HG02943 (cell line): Measurements from ENCODE around the gene PI4K2B.
"Not testable (repeated sequence)": the region's sequence is repeated elsewhere in the genome, so short reads cannot be mapped to it uniquely, and the experiment has no call there.

Experiments
- ATAC-seq: cut with Tn5 transposase; IDR thresholded peaks from one replicate; pipeline ENCODE4 v1.9.1; 2021; ENCODE audit warnings: mild to moderate bottlenecking, low read depth, moderate library complexity; ENCODE audit not compliant: unreplicated experiment

Gene PI4K2B

DNA sequence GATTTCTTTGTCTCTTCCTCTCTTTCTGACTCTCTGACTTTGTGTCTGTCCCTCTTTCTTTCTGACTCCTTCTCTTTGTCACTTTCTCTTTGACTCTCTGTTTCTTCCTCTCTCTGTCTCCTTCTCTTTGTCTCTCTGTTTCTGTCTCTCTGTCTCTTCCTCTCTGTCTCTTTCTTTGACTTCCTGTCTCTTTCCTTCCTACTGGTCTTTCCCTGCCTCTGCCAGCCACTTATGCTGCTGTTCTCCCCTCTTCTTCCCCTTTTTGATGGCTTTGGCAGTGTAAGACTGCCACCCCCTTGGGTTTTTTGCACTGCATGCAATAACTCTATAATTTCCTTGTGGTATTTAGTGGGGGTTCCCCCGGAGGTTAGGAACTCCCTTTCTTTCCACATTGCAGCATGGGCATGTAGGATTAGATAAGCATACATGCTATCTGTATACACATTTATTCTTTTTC lies 6.9 kb downstream of the PI4K2B start:
- not testable (repeated sequence) for ATAC-seq

DNA sequence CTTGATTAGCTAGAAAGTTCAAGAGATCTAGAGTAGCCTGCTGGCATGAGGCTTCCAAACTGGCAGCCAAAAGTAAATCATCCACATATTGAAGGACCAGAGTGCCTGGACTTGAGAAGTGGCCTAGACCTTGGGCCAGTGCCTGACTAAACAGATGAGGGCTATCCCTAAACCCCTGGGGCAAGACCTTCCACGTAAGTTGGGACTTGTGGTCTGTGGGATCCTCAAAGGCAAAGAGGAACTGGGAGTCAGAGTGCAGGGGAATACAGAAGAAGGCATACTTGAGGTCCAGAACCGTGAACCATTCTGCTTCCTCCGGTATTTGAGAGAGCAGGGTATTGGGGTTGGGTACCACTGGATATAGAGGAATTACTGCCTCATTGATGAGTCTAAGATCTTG lies 8.4 kb downstream of the PI4K2B start:
- not testable (repeated sequence) for ATAC-seq

DNA sequence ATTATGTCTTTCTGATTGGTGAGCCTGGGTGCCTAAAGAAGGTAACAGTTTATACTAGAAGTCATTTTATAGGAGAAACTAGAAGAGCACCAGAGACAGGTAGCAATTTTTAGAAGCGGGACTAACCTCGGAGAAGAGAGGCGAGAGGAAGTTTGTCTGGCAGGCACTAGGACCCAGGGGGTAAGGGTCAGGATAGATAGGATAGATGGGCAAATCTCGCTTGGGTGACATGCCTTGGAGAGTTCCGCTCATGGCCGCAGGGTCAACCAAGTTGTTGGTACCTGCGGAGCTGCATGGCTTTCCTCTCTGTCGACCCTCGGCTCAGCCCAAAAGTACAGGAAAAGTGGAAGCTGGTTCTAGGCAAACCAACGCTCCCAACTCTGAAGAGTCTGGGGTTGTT lies 11.3 kb downstream of the PI4K2B start:
- no peak for ATAC-seq

DNA sequence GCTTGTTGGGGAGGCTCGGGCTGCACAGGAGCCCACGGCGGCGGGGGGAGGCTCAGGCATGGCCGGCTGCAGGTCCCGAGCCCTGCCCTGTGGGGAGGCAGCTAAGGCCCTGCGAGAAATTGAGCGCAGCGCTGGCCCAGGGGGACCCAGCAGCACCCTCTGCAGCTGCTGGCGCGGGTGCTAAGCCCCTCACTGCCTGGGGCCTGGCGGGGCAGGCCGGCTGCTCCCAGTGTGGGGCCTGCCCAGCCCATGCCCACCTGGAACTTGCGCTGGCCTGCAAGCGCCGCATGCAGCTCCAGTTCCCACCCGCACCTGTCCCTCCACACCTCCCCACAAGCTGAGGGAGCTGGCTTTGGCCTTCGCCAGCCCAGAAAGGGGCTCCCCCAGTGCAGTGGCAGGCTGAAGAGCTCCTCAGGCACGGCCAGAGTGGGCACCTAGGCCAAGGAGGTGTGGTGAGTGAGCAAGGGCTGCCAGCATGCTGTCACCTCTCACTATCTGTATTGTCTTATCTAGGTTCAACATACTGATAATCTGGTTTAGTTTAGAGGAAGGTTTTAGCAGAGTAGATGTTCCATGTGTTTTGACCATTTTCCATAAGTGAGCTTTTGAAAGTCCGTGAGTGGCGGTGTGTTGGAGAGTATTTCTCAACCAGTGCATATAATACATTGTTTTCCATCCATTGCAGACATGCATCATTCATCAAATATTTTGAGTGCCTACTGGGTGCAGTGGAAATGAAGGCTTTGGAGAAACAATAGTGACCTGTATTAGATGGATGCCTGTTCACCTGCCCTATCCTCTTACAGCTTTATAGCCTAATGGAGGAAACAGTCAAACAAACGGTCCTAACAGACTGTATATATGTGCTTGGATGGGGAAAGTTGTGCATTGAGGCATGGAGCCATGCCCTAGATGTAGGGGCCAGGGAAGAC lies 13.1 kb downstream of the PI4K2B start:
- ATAC-seq: no peak

DNA sequence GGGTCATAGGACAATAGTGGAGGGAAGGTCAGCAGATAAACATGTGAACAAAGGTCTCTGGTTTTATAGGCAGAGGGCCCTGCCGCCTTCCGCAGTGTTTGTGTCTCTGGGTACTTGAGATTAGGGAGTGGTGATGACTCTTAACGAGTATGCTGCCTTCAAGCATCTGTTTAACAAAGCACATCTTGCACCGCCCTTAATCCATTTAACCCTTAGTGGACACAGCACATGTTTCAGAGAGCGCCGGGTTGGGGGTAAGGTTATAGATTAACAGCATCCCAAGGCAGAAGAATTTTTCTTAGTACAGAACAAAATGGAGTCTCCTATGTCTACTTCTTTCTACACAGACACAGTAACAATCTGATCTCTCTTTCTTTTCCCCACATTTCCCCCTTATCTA lies 15.0 kb downstream of the PI4K2B start:
- ATAC-seq: not testable (repeated sequence)

DNA sequence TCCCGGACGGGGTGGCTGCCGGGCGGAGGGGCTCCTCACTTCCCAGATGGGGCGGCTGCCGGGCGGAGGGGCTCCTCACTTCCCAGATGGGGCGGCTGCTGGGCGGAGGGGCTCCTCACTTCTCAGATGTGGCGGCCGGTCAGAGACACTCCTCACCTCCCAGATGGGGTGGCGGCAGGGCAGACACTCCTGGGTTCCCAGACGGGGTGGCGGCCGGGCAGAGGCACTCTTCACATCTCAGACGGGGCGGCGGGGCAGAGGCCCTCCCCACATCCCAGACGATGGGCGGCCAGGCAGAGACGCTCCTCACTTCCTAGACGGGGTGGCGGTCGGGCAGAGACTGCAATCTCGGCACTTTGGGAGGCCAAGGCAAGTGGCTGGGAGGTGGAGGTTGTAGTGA lies 15.7 kb downstream of the PI4K2B start:
- ATAC-seq: not testable (repeated sequence)

DNA sequence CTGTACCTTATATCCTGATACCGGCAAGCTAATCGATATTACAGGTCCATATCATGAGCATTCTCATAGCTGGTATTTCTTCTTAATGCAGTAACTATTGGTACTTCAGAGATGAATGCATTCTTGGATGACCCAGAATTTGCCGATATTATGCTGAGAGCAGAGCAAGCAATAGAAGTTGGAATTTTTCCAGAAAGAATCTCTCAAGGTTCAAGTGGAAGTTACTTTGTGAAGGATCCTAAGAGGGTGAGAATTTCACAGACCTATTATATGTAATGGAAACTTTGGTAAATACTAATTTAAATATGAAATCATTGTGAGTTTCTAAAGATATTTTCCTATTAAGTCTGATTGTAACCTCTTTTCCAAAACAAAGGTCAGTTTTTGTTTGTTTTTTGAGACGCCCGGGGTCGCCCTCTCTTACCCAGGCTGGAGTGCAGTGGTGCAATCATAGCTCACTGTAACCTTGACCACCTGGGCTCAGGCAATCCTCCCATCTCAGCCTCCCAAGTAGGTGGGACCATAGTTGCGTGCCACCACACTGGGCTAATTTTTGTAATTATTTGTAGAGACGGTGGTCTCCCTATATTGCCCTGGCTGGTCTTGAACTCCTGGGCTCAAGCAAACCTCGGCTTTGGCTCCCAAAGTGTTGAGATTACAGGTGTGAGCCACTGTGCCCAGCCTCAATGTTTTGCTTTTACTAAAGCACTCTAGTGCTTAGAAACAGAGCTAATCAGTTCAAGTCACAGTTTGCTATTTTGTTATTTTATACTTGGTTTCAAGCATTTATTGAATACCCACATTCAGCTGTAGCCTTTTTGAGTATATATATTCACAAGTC lies 18.6 kb downstream of the PI4K2B start:
- no peak for ATAC-seq

DNA sequence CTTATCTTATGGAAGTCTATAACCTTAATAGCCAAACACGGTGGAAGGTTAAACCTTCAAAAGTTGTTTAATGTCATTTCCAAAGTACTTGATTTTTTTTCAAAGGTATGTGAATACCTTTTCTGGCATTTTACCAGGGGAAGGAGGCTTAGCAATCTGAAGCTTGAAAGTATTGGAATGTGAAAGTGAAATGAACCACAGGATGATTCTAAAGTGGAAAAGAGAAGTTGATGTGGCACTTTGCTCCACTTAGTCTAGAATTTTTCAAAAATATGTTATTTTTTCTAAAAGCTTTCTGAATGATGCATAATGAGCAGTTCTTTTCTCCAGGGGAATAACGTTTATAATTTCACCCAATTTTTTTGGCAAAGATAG lies 19.2 kb downstream of the PI4K2B start:
- no peak for ATAC-seq

DNA sequence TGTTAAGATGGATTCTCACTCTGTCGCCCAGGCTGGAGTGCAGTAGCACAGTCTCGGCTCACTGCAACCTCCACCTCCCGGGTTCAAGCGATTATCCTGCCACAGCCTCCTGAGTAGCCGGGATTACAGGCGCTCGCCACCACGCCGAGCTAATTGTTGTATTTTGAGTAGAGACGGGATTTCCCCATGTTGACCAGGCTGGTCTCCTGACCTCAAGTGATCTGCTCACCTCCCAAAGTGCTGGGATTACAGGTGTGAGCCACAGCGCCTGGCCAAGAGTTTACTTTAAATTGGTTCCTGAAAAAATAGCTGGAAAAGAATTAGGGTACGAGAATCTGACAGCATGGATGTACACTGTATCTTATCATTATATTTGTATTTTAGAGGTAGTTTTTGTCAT lies 20.0 kb downstream of the PI4K2B start:
- ATAC-seq: not testable (repeated sequence)

DNA sequence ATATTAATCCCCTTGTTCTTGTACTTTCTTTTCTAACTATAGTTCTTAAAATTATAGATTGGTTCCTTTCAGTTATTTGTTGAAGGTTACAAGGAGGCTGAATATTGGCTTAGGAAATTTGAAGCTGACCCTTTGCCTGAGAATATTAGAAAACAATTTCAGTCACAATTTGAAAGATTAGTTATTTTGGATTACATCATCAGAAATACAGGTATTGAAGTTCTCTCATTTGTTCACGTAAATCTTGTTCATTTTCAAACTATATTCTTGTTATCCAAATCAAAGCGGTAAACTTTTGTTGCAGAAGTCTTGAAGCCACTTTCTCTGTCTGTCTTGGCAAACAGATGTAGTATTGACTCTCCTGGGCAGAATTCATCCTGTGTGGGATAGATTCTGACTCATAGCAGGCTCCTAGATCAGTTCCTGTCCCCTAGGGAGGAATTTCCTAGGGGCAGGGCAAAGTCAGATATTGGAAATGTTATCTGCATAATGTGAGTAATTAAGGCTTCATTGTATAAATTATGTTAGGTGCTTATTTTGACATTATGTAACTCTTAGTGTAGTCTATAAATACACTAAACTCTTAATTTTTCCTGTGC lies 25.2 kb downstream of the PI4K2B start:
- ATAC-seq: no peak

DNA sequence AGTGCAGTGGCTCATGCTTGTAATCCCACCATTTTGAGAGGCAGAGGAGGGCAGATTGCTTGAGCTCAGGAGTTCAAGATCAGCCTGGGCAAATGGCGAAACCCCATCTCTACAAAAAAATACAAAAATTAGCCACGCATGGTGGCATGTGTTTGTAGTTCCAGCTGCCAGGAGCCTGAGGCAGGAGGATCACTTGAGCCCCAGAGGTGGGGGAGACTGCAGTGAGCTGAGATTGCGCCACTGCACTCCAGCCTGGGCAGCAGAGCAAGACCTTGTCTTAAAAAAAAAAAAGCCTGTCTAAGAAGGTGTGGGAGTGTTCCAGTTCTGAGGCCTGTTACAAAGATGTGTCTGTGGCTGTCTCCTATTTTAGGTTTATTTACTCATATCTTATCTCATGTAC lies 38.0 kb downstream of the PI4K2B start:
- no peak for ATAC-seq

DNA sequence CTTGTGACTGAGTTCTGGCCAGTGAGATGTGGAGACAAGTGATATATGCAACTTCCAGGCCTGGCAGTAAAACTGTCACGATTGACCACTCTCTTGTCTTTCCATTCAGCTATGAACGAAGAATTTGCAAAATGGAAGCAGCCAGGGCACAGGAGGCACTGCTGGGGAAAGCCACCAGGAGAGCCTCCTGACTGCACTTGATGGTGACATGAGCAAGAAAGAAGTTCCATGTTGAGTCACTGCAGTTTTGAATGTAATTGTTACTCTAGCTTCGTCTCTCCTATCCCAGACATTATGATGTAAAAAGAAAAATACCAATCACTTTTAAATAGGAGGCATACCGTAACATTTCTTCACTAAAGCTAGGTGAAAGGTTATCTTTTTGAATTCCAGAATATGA lies 46.4 kb downstream of the PI4K2B start:
- ATAC-seq: no peak

DNA sequence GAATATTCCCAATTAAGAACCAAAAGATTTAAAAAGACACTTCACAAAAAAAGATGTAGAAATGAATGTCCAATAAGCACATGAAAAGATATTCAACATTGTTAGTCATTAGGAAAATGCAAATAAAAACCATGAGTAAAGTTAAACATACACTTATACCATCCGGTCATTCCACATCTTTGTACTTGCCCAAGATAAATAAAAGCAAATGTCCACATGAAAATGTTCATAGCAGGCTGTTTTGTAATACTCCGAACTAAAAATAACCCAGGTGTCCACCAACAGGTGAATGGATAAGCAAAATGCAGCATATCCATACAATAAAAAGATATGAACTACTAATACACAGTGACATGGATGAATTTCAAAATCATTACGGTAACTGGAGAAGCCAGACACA lies 50.1 kb downstream of the PI4K2B start:
- ATAC-seq: no peak

DNA sequence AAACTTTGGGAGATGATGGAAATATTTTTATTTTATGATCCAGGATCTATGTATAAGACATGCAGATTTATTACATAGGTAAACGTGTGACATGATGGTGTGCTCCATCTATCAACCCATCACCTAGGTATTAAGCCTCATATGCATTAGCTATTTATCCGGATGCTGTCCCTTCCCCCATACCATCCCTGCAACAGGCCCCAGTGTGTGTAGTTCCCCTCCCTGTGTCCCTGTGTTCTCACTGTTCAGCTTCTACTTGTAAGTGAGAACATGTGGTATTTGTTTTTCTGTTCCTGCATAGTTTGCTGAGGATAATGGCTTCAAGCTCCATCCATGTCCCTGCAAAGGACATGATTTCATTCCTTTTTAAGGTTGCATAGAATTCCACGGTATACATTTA lies 50.6 kb downstream of the PI4K2B start:
- no peak for ATAC-seq

DNA sequence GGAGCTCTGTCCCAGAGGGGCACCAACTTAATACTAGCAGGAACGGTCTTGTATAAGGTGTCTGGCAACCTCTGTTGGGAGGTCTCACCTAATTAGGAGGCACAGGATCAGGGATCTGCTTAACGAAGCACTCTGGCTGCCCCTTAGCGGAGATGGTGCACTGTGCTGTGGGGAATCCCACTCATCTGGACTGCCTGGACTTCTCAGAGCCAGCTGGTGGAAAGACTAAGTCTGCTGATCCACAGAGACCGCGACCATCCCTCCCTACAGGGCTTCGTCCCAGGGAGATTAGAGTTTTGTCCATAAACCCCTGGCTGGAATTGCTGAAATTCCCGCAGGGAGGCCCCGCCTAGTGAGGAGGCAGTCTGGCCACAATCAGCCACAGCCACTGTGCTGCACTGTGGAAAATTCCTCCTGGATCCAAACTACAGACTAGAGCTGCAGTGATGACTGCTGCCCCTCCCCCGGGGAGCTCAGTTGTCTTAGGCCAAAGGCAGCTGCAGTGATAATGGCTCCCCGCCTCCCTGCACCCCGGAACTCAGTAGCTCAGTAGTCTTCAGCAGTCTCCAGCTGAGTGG lies 56.7 kb downstream of the PI4K2B start:
- ATAC-seq: no peak

DNA sequence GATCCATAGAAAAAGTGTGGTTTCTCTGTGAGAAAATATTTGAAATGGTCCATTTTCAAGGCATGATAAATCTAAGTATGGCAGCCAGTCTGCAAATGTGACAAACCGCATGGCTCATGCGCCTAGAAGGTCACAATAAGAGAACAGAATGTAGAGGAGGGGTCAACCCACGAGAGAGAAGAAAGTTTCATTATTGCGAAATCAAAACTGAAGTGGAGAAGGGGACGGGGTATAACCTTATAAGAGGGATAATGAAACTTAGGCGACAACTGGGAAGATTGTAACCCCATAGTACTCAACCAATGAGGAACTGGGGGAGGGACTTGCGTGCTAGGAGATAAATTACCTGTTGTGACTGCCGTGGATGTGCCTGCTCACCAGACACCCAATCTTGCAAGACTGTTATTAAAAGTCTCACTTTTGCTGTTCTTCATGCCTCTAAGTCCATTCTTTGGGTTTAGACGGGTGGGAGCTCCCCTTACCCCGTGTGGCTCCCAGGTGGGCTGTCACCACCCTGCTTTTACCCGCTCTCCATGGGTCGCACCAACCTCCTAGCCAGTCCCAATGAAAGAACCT lies 57.4 kb downstream of the PI4K2B start:
- ATAC-seq: no peak

DNA sequence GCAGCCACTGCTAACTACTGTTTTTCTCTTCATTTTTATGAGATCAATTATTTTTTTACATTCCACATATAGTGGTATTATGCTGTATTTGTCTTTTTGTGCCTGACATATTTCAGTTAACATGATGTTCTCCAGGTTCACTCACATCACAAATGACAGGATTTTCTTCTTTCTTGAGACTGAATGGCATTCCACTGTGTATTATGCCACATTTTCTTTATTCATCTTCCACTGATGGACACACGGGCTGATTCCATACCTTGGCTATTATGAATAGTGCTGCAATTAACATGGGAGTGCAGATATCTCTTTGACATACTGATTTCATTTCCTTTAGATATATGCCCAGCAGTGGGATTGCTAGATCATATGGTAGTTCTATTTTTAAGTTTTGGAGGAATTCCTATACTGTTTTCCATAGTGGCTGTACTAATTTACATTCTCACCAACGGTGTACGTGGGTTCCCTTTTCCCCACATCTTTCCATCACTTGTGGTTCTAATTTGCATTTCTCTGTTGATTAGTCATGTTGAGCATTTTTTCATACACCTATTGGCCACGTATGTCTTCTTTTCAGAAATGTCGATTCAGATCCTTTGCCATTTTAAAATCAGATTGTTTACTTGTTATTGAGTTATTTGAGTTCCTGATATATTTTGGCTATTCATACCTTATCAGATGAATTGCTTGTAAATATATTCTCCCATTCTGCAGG lies 63.9 kb downstream of the PI4K2B start:
- ATAC-seq: no peak

DNA sequence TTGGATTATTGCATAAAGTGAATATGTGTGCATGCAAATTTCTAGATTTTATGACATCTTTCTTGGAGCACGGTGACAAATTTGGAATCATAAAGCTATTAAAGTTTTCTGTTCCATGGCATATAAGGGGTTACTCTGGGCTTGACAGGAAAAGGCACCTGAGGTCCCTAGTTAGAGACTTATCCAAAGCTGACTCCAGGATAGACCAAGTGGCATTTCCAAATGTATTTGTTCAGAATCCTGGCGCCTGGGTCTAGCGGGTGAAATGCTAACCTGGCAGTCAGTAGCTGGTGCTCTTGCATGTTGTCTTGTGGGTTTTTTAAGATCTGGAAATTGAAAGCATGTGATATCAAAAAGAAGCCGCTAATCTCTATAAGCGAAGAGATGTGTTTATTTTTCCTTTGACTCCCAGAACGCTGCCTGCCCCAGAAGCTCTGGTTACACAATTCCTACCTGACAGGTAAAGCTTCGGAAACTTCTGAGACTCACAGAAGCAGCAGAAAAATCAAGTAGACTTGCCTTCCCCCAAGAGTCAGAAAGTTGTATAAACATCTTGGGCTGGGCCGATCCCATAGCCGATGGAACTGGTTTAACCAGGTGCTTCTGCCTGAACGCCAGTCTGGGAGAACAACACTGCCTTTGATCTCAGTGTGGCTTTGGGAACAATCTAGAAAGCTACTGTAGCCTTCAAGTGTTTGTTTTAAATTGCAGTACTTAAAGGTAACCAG lies 65.8 kb downstream of the PI4K2B start:
- no peak for ATAC-seq

DNA sequence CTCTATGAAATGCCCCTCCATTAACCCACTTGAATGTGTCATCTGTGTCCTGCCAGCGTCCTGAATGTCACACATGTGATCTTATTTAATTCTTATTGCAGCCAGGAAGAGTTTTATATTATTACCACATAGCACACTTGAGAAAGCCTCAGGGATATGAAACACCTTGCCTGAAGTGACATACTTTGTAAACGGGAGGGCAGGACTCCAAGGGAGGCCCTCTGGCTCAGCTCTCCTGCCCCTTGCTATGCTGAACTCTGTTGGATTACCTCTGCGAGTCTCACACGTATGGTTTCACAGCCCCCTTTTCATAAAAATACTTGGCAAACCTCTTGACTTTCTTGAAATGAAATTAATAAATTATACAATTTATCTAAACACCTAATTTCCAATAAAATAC lies 67.6 kb downstream of the PI4K2B start:
- no peak for ATAC-seq
